Upper lobe of left lung (tissue), 6 donors: ENCODE measurements around the gene PHTF1. TPM values are rescaled to one million over a fixed set of nuclear protein-coding genes. Genes with fewer than 3 reads are reported as not detected.

Experiments used
- ATAC-seq, 2 donors: fragments of 200-7000 bp; cut with Tn5 transposase; one replicate each; pipeline ENCODE4 v1.9.1; 2022; ENCODE audit warnings: mild to moderate bottlenecking in 2 of 2, moderate library complexity in 2 of 2; ENCODE audit not compliant: low FRiP score in 2 of 2
- DNase-seq, 2 donors: peaks; one replicate each; pipeline ENCODE4 v3.0.0-alpha.2; 2019 to 2020
- H3K27ac ChIP-seq, 4 donors: fragments of 200-600 bp; sonication (generic); one replicate each; pipeline ENCODE4 v1.5.1; 2016 to 2019
- H3K27me3 ChIP-seq, 4 donors: fragments of 200-600 bp; sonication (generic); one replicate each; pipeline ENCODE4 v1.5.1; 2017 to 2019
- H3K36me3 ChIP-seq, 4 donors: fragments of 200-600 bp; sonication (generic); one replicate each; pipeline ENCODE4 v1.5.1; 2016 to 2019
- H3K4me1 ChIP-seq, 4 donors: fragments of 200-600 bp; sonication (generic); one replicate each; pipeline ENCODE4 v1.5.1; 2018 to 2019
- H3K4me3 ChIP-seq, 4 donors: fragments of 200-600 bp; sonication (generic); one replicate each; pipeline ENCODE4 v1.5.1; 2017 to 2019; ENCODE audit warnings: mild to moderate bottlenecking in 2 of 4, moderate library complexity in 1 of 4
- H3K9me3 ChIP-seq, 4 donors: fragments of 200-600 bp; sonication (generic); one replicate each; pipeline ENCODE4 v1.5.1; 2018 to 2019
- CTCF ChIP-seq, 6 experiments: fragments of 450-650 bp in 4 of 6; fragments of 200-600 bp in 2 of 6; sonication (generic) in 2 of 6; IDR thresholded peaks; one replicate each; pipeline ENCODE4 v1.5.1; 2016 to 2019; ENCODE audit warnings: antibody characterized with exemption in 6 of 6
- EP300 ChIP-seq, 4 donors: sonication (generic); formaldehyde crosslinking; IDR thresholded peaks; one replicate each; pipeline ENCODE4 v1.5.1; 2017; ENCODE audit warnings: antibody characterized with exemption in 4 of 4, control low read depth in 2 of 4
- POLR2A ChIP-seq, 4 donors: fragments of 450-650 bp; IDR thresholded peaks; one replicate each; pipeline ENCODE4 v1.5.1; 2016 to 2017; ENCODE audit warnings: antibody characterized with exemption in 4 of 4, mild to moderate bottlenecking in 2 of 4
- POLR2AphosphoS5 ChIP-seq, 2 donors: sonication (generic); formaldehyde crosslinking; IDR thresholded peaks; one replicate each; pipeline ENCODE4 v1.5.1; 2017; ENCODE audit warnings: antibody characterized with exemption in 2 of 2
- WGBS, 2 donors: methylation state at CpG; one replicate each; pipeline ENCODE4 v1.1.5; 2017 to 2018; 5-methylcytosine and 5-hydroxymethylcytosine counted together
- total RNA-seq, 6 donors: library from RNA; depleted of rRNA in 4 of 6; stranded (reverse); fragments of >200 nt in 4 of 6; gene quantifications; one replicate each; pipeline versions ENCODE4 v1.1.0 to v1.2.1, GENCODE V29; 2016 to 2021
- donor health status: DM: no; HTN: no; CAD: no; lungs with moderate emphysema.
- donor health status: DM: no; HTN: yes; CAD: no; lungs with severe emphysema.

The PHTF1 gene
- total RNA-seq, 6 donors from 2014 or later, result 14.7 to 42.3 (median 22.7) TPM

- H3K27me3 ChIP-seq, result no peaks in the 10 kb centered on the region
- DNase-seq (no peak), ATAC-seq (no peak)
- H3K27ac ChIP-seq, result no peak overlapping the region
- H3K4me3 ChIP-seq, result no peak overlapping the region
- no peaks in the 10 kb centered on the region for H3K9me3 ChIP-seq
- H3K36me3 ChIP-seq, result peaks cover 0 to 22% (median 1%) of the 10 kb centered on the region in 4 donors
- 82 to 89% methylated on average over 1 of the region's 1 CpG for WGBS, 2 donors
- H3K4me1 ChIP-seq, result peaks cover 0 to 6% (median 4%) of the 10 kb centered on the region in 4 donors
- TF ChIP-seq EP300 (IDR thresholded peaks at IDR 0.05), result no peak
- no peak for TF ChIP-seq POLR2A (IDR thresholded peaks at IDR 0.05)
- no peak for TF ChIP-seq CTCF (IDR thresholded peaks at IDR 0.05)
- no peak for TF ChIP-seq POLR2AphosphoS5 (IDR thresholded peaks at IDR 0.05)
Observed at GRCh38 chr1:113751516-113751915, 7.8 kb downstream of the PHTF1 start.

DNA sequence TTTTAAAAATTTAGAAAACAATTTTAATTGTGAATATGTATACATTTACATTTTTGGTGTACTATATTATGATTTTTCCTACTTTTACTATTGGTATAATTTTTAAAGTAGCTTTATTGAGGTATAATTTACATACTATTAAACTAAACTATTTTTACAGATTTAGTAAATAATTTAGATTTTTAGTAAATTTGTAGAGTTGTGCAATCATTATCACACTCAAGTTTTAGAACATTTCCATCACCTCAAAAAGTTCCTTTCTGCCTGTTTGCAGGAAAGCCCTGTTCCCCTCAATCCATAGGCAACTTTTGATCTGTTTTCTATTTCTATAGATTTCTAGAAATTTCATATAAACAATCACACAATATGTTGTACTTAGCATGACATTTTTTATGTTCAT is 8.2 kb downstream of the PHTF1 start:
- DNase-seq (no peak), ATAC-seq (no peak)
- Histone ChIP-seq H3K4me3 (no peak overlapping the region), H3K4me1 (peaks cover 0 to 2% (median under 1%) of the 10 kb centered on the region in 4 donors), H3K36me3 (peaks cover 0 to 26% (median 1%) of the 10 kb centered on the region in 4 donors), H3K27ac (no peak overlapping the region), H3K9me3 (no peaks in the 10 kb centered on the region), H3K27me3 (no peaks in the 10 kb centered on the region)
- TF ChIP-seq CTCF (IDR thresholded peaks at IDR 0.05) (no peak), POLR2AphosphoS5 (IDR thresholded peaks at IDR 0.05) (no peak), EP300 (IDR thresholded peaks at IDR 0.05) (no peak), POLR2A (IDR thresholded peaks at IDR 0.05) (no peak)

DNA sequence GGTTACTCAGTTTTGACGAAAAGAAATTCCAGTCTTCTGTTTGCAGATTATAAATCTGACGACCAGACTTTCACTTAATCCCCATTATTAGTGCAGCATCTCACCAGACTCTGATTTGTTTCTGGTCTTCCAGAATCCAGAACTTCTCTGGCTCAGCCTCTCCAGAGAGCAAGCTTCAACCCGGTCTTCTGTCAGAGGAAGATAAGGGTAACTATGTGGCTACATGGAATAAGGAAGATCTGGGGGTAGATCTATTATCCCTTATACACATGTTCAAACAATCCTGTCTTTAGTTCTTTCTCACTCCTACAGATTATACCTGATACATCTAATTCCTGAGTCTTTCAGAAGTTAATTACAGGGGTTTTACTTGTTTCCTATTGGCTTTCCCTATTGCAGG is 9.9 kb downstream of the PHTF1 start:
- Histone ChIP-seq H3K9me3 (no peaks in the 10 kb centered on the region), H3K27ac (no peak overlapping the region), H3K4me3 (no peak overlapping the region), H3K4me1 (no peaks in the 10 kb centered on the region), H3K36me3 (peaks cover 0 to 26% (median 1%) of the 10 kb centered on the region in 4 donors), H3K27me3 (no peaks in the 10 kb centered on the region)
- ATAC-seq (no peak), DNase-seq (no peak)
- WGBS, 2 donors, result 90 to 92% methylated on average over 3 of the region's 3 CpGs
- TF ChIP-seq CTCF (IDR thresholded peaks at IDR 0.05) (no peak), POLR2AphosphoS5 (IDR thresholded peaks at IDR 0.05) (no peak), EP300 (IDR thresholded peaks at IDR 0.05) (no peak), POLR2A (IDR thresholded peaks at IDR 0.05) (no peak)

DNA sequence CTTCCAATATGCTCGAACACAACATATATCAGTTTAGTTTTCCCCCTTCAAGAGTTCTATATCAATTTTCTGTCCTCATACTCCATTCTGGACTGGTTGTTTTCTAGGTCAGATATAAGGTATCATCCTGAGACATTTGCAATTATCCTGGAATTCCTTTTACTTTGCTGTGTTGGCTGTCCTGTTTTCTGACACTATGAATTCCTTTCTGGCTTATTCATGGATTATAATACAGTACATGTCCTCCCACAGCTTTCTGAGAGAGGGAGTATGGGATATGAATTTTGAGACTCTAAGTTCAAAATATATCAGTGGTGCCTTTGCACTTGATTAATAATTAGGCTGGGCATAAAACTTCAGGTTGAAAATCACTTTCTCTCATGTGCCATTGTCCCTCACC is 11.9 kb downstream of the PHTF1 start:
- Histone ChIP-seq H3K27me3 (no peaks in the 10 kb centered on the region), H3K27ac (no peak overlapping the region), H3K36me3 (peaks cover 0 to 26% (median 1%) of the 10 kb centered on the region in 4 donors), H3K4me3 (no peak overlapping the region), H3K4me1 (no peaks in the 10 kb centered on the region), H3K9me3 (no peaks in the 10 kb centered on the region)
- peak in 1 of 2 donors; percentile 49 for ATAC-seq
- WGBS, 2 donors, result 96 to 98% methylated on average over 1 of the region's 1 CpG
- DNase-seq, result no peak
- TF ChIP-seq CTCF (IDR thresholded peaks at IDR 0.05) (no peak), EP300 (IDR thresholded peaks at IDR 0.05) (no peak), POLR2AphosphoS5 (IDR thresholded peaks at IDR 0.05) (no peak), POLR2A (IDR thresholded peaks at IDR 0.05) (no peak)

DNA sequence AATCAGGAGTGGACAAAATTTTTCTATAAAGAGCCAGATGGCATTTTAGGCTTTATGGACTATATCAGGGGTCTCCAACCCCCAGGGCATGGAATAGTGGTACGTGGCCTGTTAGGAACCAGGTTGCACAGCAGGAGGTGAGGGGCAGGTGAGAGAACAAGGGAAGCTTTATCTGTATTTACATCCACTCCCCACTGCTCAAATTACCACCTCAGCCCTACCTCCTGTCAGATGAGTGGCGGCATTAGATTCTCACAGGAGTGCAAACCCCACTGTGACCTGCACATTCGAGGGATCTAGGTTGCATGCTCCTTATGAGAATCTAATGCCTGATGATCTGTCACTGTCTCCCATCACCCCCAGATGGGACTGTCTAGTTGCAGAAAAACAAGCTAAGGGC is 13.9 kb downstream of the PHTF1 start:
- no peak overlapping the region for H3K4me3 ChIP-seq
- TF ChIP-seq POLR2AphosphoS5 (IDR thresholded peaks at IDR 0.05) (no peak), POLR2A (IDR thresholded peaks at IDR 0.05) (no peak), EP300 (IDR thresholded peaks at IDR 0.05) (no peak), CTCF (IDR thresholded peaks at IDR 0.05) (no peak)
- H3K27me3 ChIP-seq, result no peaks in the 10 kb centered on the region
- H3K4me1 ChIP-seq, result no peaks in the 10 kb centered on the region
- no peak for DNase-seq
- H3K36me3 ChIP-seq, result peaks cover 0 to 27% (median 1%) of the 10 kb centered on the region in 4 donors
- H3K9me3 ChIP-seq, result no peaks in the 10 kb centered on the region
- 95 to 100% methylated on average over 2 to 3 of the region's 3 CpGs for WGBS, 2 donors
- no peak for ATAC-seq
- H3K27ac ChIP-seq, result no peak overlapping the region
